HG03139 (cell line): ENCODE results near the gene ZMYND8.

ENCODE experiments used
- ATAC-seq: cut with Tn5 transposase; IDR thresholded peaks from one replicate; pipeline ENCODE4 v1.9.1; 2021; ENCODE audit not compliant: unreplicated experiment

Gene ZMYND8

GRCh38 chr20:47232518-47232917 is 124.0 kb downstream of the ZMYND8 start:
- ATAC-seq = no peak

- ATAC-seq = no peak
These were observed 125.0 kb downstream of the ZMYND8 start for GRCh38 chr20:47231382-47232039.

GRCh38 chr20:47230811-47231256 is 125.7 kb downstream of the ZMYND8 start:
- ATAC-seq = no peak

- ATAC-seq = no peak
These were observed 127.8 kb downstream of the ZMYND8 start for GRCh38 chr20:47228654-47229053.

GRCh38 chr20:47227576-47227975 is 128.9 kb downstream of the ZMYND8 start:
- no peak for ATAC-seq

GRCh38 chr20:47227119-47227518 is 129.4 kb downstream of the ZMYND8 start:
- no peak for ATAC-seq

- ATAC-seq = no peak
These were observed 131.0 kb downstream of the ZMYND8 start for GRCh38 chr20:47225458-47225857.

GRCh38 chr20:47224857-47225256 is 131.6 kb downstream of the ZMYND8 start:
- ATAC-seq = no peak

GRCh38 chr20:47224300-47224791 is 132.2 kb downstream of the ZMYND8 start:
- ATAC-seq = no peak

GRCh38 chr20:47223896-47224295 is 132.6 kb downstream of the ZMYND8 start:
- ATAC-seq = no peak

- ATAC-seq = no peak
These were observed 133.9 kb downstream of the ZMYND8 start for GRCh38 chr20:47222468-47223119.

- ATAC-seq = no peak
These were observed 135.4 kb downstream of the ZMYND8 start for GRCh38 chr20:47221036-47221625.

GRCh38 chr20:47220161-47220582 is 136.3 kb downstream of the ZMYND8 start:
- ATAC-seq = no peak

GRCh38 chr20:47217482-47218446 is 138.7 kb downstream of the ZMYND8 start:
- ATAC-seq = no peak

- no peak for ATAC-seq
These were observed 139.6 kb downstream of the ZMYND8 start for GRCh38 chr20:47216819-47217410.

- no peak for ATAC-seq
These were observed 140.7 kb downstream of the ZMYND8 start for GRCh38 chr20:47215653-47216397.

- ATAC-seq = no peak
These were observed 142.5 kb downstream of the ZMYND8 start for GRCh38 chr20:47213966-47214365.

GRCh38 chr20:47212606-47213207 is 143.8 kb downstream of the ZMYND8 start:
- ATAC-seq = no peak

GRCh38 chr20:47211036-47211435 is 145.5 kb downstream of the ZMYND8 start:
- ATAC-seq = no peak
